HepG2 (cell line): Measurements from ENCODE around the gene CASKIN2. TPM values are rescaled to one million over a fixed set of nuclear protein-coding genes. Genes with fewer than 3 reads are reported as not detected.
A peak's percentile ranks its signal among the peaks of the same experiment; 100 is the strongest.

Source experiments
- ATF1 ChIP-seq: IDR thresholded peaks from 2 replicates; pipeline ENCODE4 v1.6.1; 2016; ENCODE audit warnings: mild to moderate bottlenecking, control low read depth
- EZH2 ChIP-seq: conservative IDR thresholded peaks from 2 replicates; pipeline ENCODE4 v1.6.1; 2012; ENCODE audit warnings: mild to moderate bottlenecking, low read depth, low read length, moderate library complexity
- FOXK1 ChIP-seq: sonication (generic); formaldehyde crosslinking; IDR thresholded peaks from 2 replicates; pipeline ENCODE4 v1.4.0; 2020; ENCODE audit warnings: low read depth, missing genetic modification reagents, borderline replicate concordance
- HDAC6 ChIP-seq: fragments of 200-600 bp; sonication (generic); IDR thresholded peaks from 2 replicates; pipeline ENCODE4 v1.7.0; 2017; ENCODE audit warnings: mild to moderate bottlenecking, antibody characterized with exemption, low read length, low read depth
- JARID2 ChIP-seq: sonication (generic); formaldehyde crosslinking; IDR thresholded peaks from 2 replicates; pipeline ENCODE4 v1.8.1; 2023; ENCODE audit warnings: missing genetic modification reagents, inconsistent platforms; ENCODE audit not compliant: insufficient replicate concordance
- KLF15 ChIP-seq: sonication (generic); formaldehyde crosslinking; IDR thresholded peaks from 2 replicates; pipeline ENCODE4 v1.8.1; 2023; ENCODE audit warnings: borderline replicate concordance, mild to moderate bottlenecking, inconsistent platforms, missing genetic modification reagents, mixed read lengths
- MAX ChIP-seq: IDR thresholded peaks from 2 replicates; pipeline ENCODE4 v1.6.1; 2012; ENCODE audit warnings: inconsistent platforms
- MXI1 ChIP-seq: IDR thresholded peaks from 3 replicates; pipeline ENCODE4 v1.6.1; 2012; ENCODE audit warnings: low read depth, low read length, inconsistent platforms, borderline replicate concordance
- NKX3-1 ChIP-seq: sonication (generic); formaldehyde crosslinking; IDR thresholded peaks from 2 replicates; pipeline ENCODE4 v1.5.0; 2020; ENCODE audit warnings: missing genetic modification reagents
- PHF20 ChIP-seq: sonication (generic); formaldehyde crosslinking; IDR thresholded peaks from 2 replicates; pipeline ENCODE4 v1.5.0; 2020; ENCODE audit warnings: mild to moderate bottlenecking, missing genetic modification reagents
- POLR2G ChIP-seq: fragments of 200-400 bp; formaldehyde crosslinking; IDR thresholded peaks from 2 replicates; pipeline ENCODE4 v1.6.1; 2018; ENCODE audit warnings: mild to moderate bottlenecking, low read depth, low read length, moderate library complexity
- REPIN1 ChIP-seq: sonication (generic); formaldehyde crosslinking; IDR thresholded peaks from 2 replicates; pipeline ENCODE4 v1.8.0; 2022; ENCODE audit warnings: missing genetic modification reagents, low read depth, mild to moderate bottlenecking, borderline replicate concordance
- RFX5 ChIP-seq: IDR thresholded peaks from 2 replicates; pipeline ENCODE4 v1.6.1; 2011; ENCODE audit warnings: low read depth, low read length, improper control_type of control experiment
- SMARCC2 ChIP-seq: fragments of 450-650 bp; IDR thresholded peaks from 2 replicates; pipeline ENCODE4 v1.6.1; 2017; ENCODE audit warnings: antibody characterized with exemption, mild to moderate bottlenecking
- SRF ChIP-seq: IDR thresholded peaks from 2 replicates; pipeline ENCODE4 v1.6.1; 2011; ENCODE audit warnings: mild to moderate bottlenecking, low read depth, low read length, moderate library complexity
- TAF1 ChIP-seq: sonication (generic); formaldehyde crosslinking; IDR thresholded peaks from 2 replicates; pipeline ENCODE4 v1.4.0; 2020; ENCODE audit warnings: missing genetic modification reagents
- TCF7L2 ChIP-seq: IDR thresholded peaks from 2 replicates; pipeline ENCODE4 v1.6.1; 2011; ENCODE audit warnings: mild to moderate bottlenecking, low read depth, low read length, moderate library complexity
- U2AF2 ChIP-seq: fragments of 200-400 bp; formaldehyde crosslinking; IDR thresholded peaks from 2 replicates; pipeline ENCODE4 v1.6.1; 2017; ENCODE audit warnings: low read depth, mild to moderate bottlenecking, low read length
- ZBTB2 ChIP-seq: sonication (generic); formaldehyde crosslinking; IDR thresholded peaks from 2 replicates; pipeline ENCODE4 v1.8.0; 2022; ENCODE audit warnings: low read depth, missing genetic modification reagents
- ZBTB33 ChIP-seq: sonication (generic); formaldehyde crosslinking; IDR thresholded peaks from 2 replicates; pipeline ENCODE4 v1.4.0; 2020; ENCODE audit warnings: missing genetic modification reagents
- ZFP41 ChIP-seq: sonication (generic); formaldehyde crosslinking; IDR thresholded peaks from 2 replicates; pipeline ENCODE4 v1.4.0; 2020; ENCODE audit warnings: mild to moderate bottlenecking, missing genetic modification reagents, borderline replicate concordance
- ZNF230 ChIP-seq: sonication (generic); formaldehyde crosslinking; IDR thresholded peaks from 2 replicates; pipeline ENCODE4 v1.4.0; 2020; ENCODE audit warnings: mild to moderate bottlenecking, missing genetic modification reagents
- ZNF556 ChIP-seq: sonication (generic); formaldehyde crosslinking; IDR thresholded peaks from 2 replicates; pipeline ENCODE4 v1.4.0; 2020; ENCODE audit warnings: mild to moderate bottlenecking, missing genetic modification reagents, borderline replicate concordance
- ZNF572 ChIP-seq: sonication (generic); formaldehyde crosslinking; IDR thresholded peaks from 2 replicates; pipeline ENCODE4 v1.5.1; 2020; ENCODE audit warnings: mild to moderate bottlenecking, missing genetic modification reagents
- ZNF703 ChIP-seq: sonication (generic); formaldehyde crosslinking; IDR thresholded peaks from 2 replicates; pipeline ENCODE4 v1.5.1; 2020; ENCODE audit warnings: missing genetic modification reagents, mild to moderate bottlenecking, moderate library complexity, borderline replicate concordance
- ZNF720 ChIP-seq: sonication (generic); formaldehyde crosslinking; IDR thresholded peaks from 2 replicates; pipeline ENCODE4 v1.4.0; 2020; ENCODE audit warnings: missing genetic modification reagents
- ZNF766 ChIP-seq: sonication (generic); formaldehyde crosslinking; IDR thresholded peaks from 2 replicates; pipeline ENCODE4 v1.5.0; 2020; ENCODE audit warnings: missing genetic modification reagents, borderline replicate concordance
- ZSCAN22 ChIP-seq: sonication (generic); formaldehyde crosslinking; IDR thresholded peaks from 2 replicates; pipeline ENCODE4 v1.4.0; 2020; ENCODE audit warnings: mild to moderate bottlenecking, missing genetic modification reagents
- polyA plus RNA-seq, 8 experiments: library from polyadenylated mRNA; depleted of rRNA in 3 of 8; stranded (reverse) in 7 of 8; unstranded in 1 of 8; fragments of >200 nt; fragmentation: Illumina TruSeq in 4 of 8; extraction: Trizol in 4 of 8; gene quantifications; 2 replicates each; pipeline versions ENCODE4 v1.2.1 to v1.2.3, GENCODE V29; 2011 to 2016; ENCODE audit warnings: low read depth in 4 of 8, missing spikeins in 1 of 8, mixed read lengths in 1 of 8; ENCODE audit not compliant: insufficient read depth in 1 of 8
- total RNA-seq, 5 experiments: library from RNA; depleted of rRNA; stranded (reverse); fragments of >200 nt; fragmentation: Illumina TruSeq; extraction: Trizol; gene quantifications; 2 replicates each; pipeline ENCODE4 v1.2.3, GENCODE V29; 2016; ENCODE audit warnings: low read depth in 1 of 5

The CASKIN2 gene
- total and polyA plus RNA-seq, 2 of the 13 experiments (the other 11 are each of a cell fraction or from before 2014, with no cell fraction given) = 5.2 to 7.8 TPM

- TF ChIP-seq NKX3-1 (no peak), FOXK1 (peak; percentile 58; the same call in 1 of the 2 replicates), KLF15 (CRISPR knock-in tag) (0 out of 2 replicates have a peak, but pooled peaks have one; percentile 79), ZBTB33 (CRISPR knock-in tag) (no peak; the same call in 1 of the 2 replicates), TAF1 (peak; percentile 61; the same call in 1 of the 2 replicates), ZBTB2 (no peak), POLR2G (peak; percentile 79), SRF (no peak), RFX5 (no peak), HDAC6 (no peak), ZNF720 (CRISPR knock-in tag) (no peak), MAX (peak; percentile 83), ZFP41 (no peak), ZNF572 (CRISPR knock-in tag) (peak; percentile 91; the same call in 1 of the 2 replicates), EZH2 (no peak), ZNF766 (CRISPR knock-in tag) (peak; percentile 40; the same call in 1 of the 2 replicates), PHF20 (CRISPR knock-in tag) (peak; percentile 82), MXI1 (peak; percentile 18; the same call in 2 of the 3 replicates), SMARCC2 (no peak), ZSCAN22 (CRISPR knock-in tag) (no peak), ZNF556 (CRISPR knock-in tag) (0 out of 2 replicates have a peak, but pooled peaks have one; percentile 82), JARID2 (CRISPR knock-in tag) (no peak), U2AF2 (no peak), ZNF703 (CRISPR knock-in tag) (peak; percentile 33; the same call in 1 of the 2 replicates), TCF7L2 (no peak), ATF1 (CRISPR knock-in tag) (no peak), REPIN1 (peak; percentile 74), ZNF230 (CRISPR knock-in tag) (peak; percentile 66; the same call in 1 of the 2 replicates)
Measured at GRCh38 chr17:75549246-75550138, 34.2 kb upstream of the CASKIN2 start (continued).
